Endodermal cell (in vitro differentiated cells): ENCODE results near the gene GAB2. TPM values are rescaled to one million over a fixed set of nuclear protein-coding genes. Genes with fewer than 3 reads are reported as not detected.

ENCODE experiments used
- DNase-seq: peaks from one replicate; pipeline ENCODE4 v3.0.0-alpha.2; 2017
- H3K27ac ChIP-seq: 2 replicates; pipeline ENCODE4 v1.5.1; 2013; ENCODE audit warnings: mild to moderate bottlenecking, low read depth, low read length, moderate library complexity
- H3K27me3 ChIP-seq: 2 replicates; pipeline ENCODE4 v1.6.1; 2013; ENCODE audit warnings: mild to moderate bottlenecking, low read length, moderate library complexity; ENCODE audit not compliant: insufficient read depth, control insufficient read depth, poor library complexity, severe bottlenecking
- H3K36me3 ChIP-seq: 2 replicates; pipeline ENCODE4 v1.7.0; 2013; ENCODE audit warnings: mild to moderate bottlenecking, low read length, moderate library complexity; ENCODE audit not compliant: control insufficient read depth, insufficient read depth
- H3K4me1 ChIP-seq: one replicate; pipeline ENCODE4 v1.7.0; 2013; ENCODE audit warnings: low read length; ENCODE audit not compliant: control insufficient read depth, insufficient read depth
- H3K4me3 ChIP-seq: 2 replicates; pipeline ENCODE4 v1.5.1; 2013; ENCODE audit warnings: mild to moderate bottlenecking, low read length, moderate library complexity
- H3K9ac ChIP-seq: 2 replicates; pipeline ENCODE4 v1.6.1; 2013; ENCODE audit warnings: mild to moderate bottlenecking, low read length, moderate library complexity; ENCODE audit not compliant: poor library complexity, severe bottlenecking; ENCODE audit errors: extremely low read depth
- H3K9me3 ChIP-seq: 2 replicates; pipeline ENCODE4 v1.6.1; 2013; ENCODE audit warnings: mild to moderate bottlenecking, low read length, moderate library complexity; ENCODE audit not compliant: control insufficient read depth
- H3K27ac Mint-ChIP-seq: 2 replicates; pipeline ENCODE4 v1.8.0; 2020; ENCODE audit warnings: mixed read lengths
- H3K27me3 Mint-ChIP-seq: 2 replicates; pipeline ENCODE4 v1.8.0; 2021; ENCODE audit warnings: mild to moderate bottlenecking, mixed read lengths; ENCODE audit not compliant: insufficient read depth
- H3K36me3 Mint-ChIP-seq: 2 replicates; pipeline ENCODE4 v1.8.0; 2020; ENCODE audit warnings: low read depth, mixed read lengths
- H3K4me1 Mint-ChIP-seq: 2 replicates; pipeline ENCODE4 v1.8.0; 2020; ENCODE audit warnings: mixed read lengths
- H3K4me3 Mint-ChIP-seq: 2 replicates; pipeline ENCODE4 v1.8.0; 2020; ENCODE audit warnings: mild to moderate bottlenecking, moderate library complexity, mixed read lengths
- H3K9me3 Mint-ChIP-seq: 2 replicates; pipeline ENCODE4 v1.8.0; 2020; ENCODE audit warnings: mild to moderate bottlenecking, mixed read lengths
- CTCF ChIP-seq: fragments of 200-600 bp; sonication (generic); conservative IDR thresholded peaks from 2 replicates; pipeline ENCODE4 v1.5.0; 2021; ENCODE audit warnings: antibody characterized with exemption, mild to moderate bottlenecking
- WGBS, 2 experiments: methylation state at CpG; one replicate each; pipeline versions ENCODE4 v1.1.5 to v1.1.7; 2013; ENCODE audit warnings: missing lambda C conversion rate in 2 of 2, mixed read lengths in 1 of 2; ENCODE audit not compliant: insufficient coverage in 1 of 2, insufficient read length in 1 of 2; 5-methylcytosine and 5-hydroxymethylcytosine counted together
- total RNA-seq, 2 donors: library from RNA; stranded (reverse); fragmentation: NEBNext Ultra II Directional in 1 of 2; extraction: Animal tissue kit (Norgen Biotek cat#: 25700) in 1 of 2; gene quantifications; 2 replicates in 1 of 2; 3 replicates in 1 of 2; pipeline ENCODE4 v1.2.1, GENCODE V29; 2021

GAB2 gene
- total RNA-seq, 2 donors from 2014 or later: 26.9 to 62.8 TPM

- Histone ChIP-seq H3K36me3 (no peaks in the 10 kb centered on the region), H3K9me3 (no peaks in the 10 kb centered on the region), H3K4me3 (no peak overlapping the region), H3K27ac (no peak overlapping the region), H3K4me1 (no peaks in the 10 kb centered on the region), H3K27me3 (no peaks in the 10 kb centered on the region), H3K9ac (no peak overlapping the region)
- H3K4me3 Mint-ChIP-seq: no peak overlapping the region
- TF ChIP-seq CTCF: no peak
- WGBS, 2 experiments: 98 to 100% methylated on average over 1 to 4 of the region's 4 CpGs
- peaks cover 5% of the 10 kb centered on the region for H3K36me3 Mint-ChIP-seq
- no peaks in the 10 kb centered on the region for H3K4me1 Mint-ChIP-seq
- no peak overlapping the region for H3K27ac Mint-ChIP-seq
- H3K27me3 Mint-ChIP-seq: no peaks in the 10 kb centered on the region
- DNase-seq: no peak
- no peaks in the 10 kb centered on the region for H3K9me3 Mint-ChIP-seq
These were observed 104.9 kb downstream of the GAB2 start for GRCh38 chr11:78312712-78313111.

GRCh38 chr11:78311702-78312371, 105.8 kb downstream of the GAB2 start:
- H3K4me1 Mint-ChIP-seq: no peaks in the 10 kb centered on the region
- WGBS, 2 experiments: 83 to 92% methylated on average over 3 to 5 of the region's 5 CpGs

GRCh38 chr11:78310500-78310909, 107.1 kb downstream of the GAB2 start:
- no peaks in the 10 kb centered on the region for H3K4me1 ChIP-seq
- Mint-ChIP-seq H3K9me3 (no peaks in the 10 kb centered on the region), H3K4me3 (no peak overlapping the region), H3K4me1 (no peaks in the 10 kb centered on the region), H3K27ac (no peak overlapping the region), H3K27me3 (no peaks in the 10 kb centered on the region), H3K36me3 (no peaks in the 10 kb centered on the region)
- H3K4me3 ChIP-seq: no peak overlapping the region
- no peak overlapping the region for H3K27ac ChIP-seq
- no peaks in the 10 kb centered on the region for H3K27me3 ChIP-seq
- no peaks in the 10 kb centered on the region for H3K9me3 ChIP-seq
- peaks cover 6% of the 10 kb centered on the region for H3K36me3 ChIP-seq
- H3K9ac ChIP-seq: no peak overlapping the region
- WGBS, 2 experiments: 95 to 96% methylated on average over 5 to 6 of the region's 6 CpGs
- TF ChIP-seq CTCF: no peak
- DNase-seq: no peak

More at GRCh38 chr11:78311702-78312371, 105.8 kb downstream of the GAB2 start:
- no peak for DNase-seq
- H3K27ac ChIP-seq: no peak overlapping the region
- H3K9ac ChIP-seq: no peak overlapping the region
- H3K4me3 Mint-ChIP-seq: no peak overlapping the region
- H3K27ac Mint-ChIP-seq: no peak overlapping the region
- H3K27me3 Mint-ChIP-seq: no peaks in the 10 kb centered on the region
- peaks cover 3% of the 10 kb centered on the region for H3K36me3 Mint-ChIP-seq
- no peak for TF ChIP-seq CTCF
- no peaks in the 10 kb centered on the region for H3K9me3 ChIP-seq
- no peaks in the 10 kb centered on the region for H3K4me1 ChIP-seq
- H3K27me3 ChIP-seq: no peaks in the 10 kb centered on the region
- peaks cover 3% of the 10 kb centered on the region for H3K36me3 ChIP-seq
- no peaks in the 10 kb centered on the region for H3K9me3 Mint-ChIP-seq
- no peak overlapping the region for H3K4me3 ChIP-seq
